ENCODE results near the gene DDX10. TPM values are rescaled to one million over a fixed set of nuclear protein-coding genes. Genes with fewer than 3 reads are reported as not detected.
"Not testable (repeated sequence)": the region's sequence is repeated elsewhere in the genome, so short reads cannot be mapped to it uniquely, and the experiment has no call there.

The DDX10 gene
- total RNA-seq, 4 donors from 2014 or later: 17.0 to 39.0 (median 34.3) TPM

DNA sequence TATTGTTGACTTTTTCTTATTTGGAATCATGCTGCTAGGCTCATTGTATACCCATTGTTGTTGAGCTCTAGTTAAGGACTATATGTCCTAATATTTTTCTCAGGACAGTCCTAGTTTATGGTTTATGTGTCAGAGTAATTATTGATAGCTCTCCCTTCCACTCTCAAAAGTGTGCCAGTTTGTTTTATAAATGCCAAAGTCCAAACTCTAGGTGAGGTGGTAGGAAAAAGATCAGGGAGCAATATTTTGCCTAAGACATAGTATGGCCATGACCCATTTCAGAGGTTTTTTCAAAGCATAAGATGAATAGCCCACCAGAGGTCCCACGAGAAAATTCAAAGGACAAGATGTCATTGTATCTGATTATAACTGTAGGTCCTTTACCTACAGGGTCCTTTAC lies 20.9 kb upstream of the DDX10 start:
- Histone ChIP-seq H3K27ac (no peak overlapping the region), H3K36me3 (no peaks in the 10 kb centered on the region), H3K4me1 (no peaks in the 10 kb centered on the region), H3K9me3 (no peaks in the 10 kb centered on the region), H3K27me3 (no peaks in the 10 kb centered on the region), H3K4me3 (replicated peaks in 1 of 3) (no peak overlapping the region)
- 67 to 71% methylated on average over 1 of the region's 1 CpG for WGBS, 2 donors
- no peak for TF ChIP-seq POLR2A (IDR thresholded peaks at IDR 0.05)
- TF ChIP-seq, protein P1, sequence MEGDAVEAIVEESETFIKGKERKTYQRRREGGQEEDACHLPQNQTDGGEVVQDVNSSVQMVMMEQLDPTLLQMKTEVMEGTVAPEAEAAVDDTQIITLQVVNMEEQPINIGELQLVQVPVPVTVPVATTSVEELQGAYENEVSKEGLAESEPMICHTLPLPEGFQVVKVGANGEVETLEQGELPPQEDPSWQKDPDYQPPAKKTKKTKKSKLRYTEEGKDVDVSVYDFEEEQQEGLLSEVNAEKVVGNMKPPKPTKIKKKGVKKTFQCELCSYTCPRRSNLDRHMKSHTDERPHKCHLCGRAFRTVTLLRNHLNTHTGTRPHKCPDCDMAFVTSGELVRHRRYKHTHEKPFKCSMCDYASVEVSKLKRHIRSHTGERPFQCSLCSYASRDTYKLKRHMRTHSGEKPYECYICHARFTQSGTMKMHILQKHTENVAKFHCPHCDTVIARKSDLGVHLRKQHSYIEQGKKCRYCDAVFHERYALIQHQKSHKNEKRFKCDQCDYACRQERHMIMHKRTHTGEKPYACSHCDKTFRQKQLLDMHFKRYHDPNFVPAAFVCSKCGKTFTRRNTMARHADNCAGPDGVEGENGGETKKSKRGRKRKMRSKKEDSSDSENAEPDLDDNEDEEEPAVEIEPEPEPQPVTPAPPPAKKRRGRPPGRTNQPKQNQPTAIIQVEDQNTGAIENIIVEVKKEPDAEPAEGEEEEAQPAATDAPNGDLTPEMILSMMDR (IDR thresholded peaks at IDR 0.05): no peak
- intact Hi-C loops (cut with DNase I): no loop called here
- DNase-seq: no peak

DNA sequence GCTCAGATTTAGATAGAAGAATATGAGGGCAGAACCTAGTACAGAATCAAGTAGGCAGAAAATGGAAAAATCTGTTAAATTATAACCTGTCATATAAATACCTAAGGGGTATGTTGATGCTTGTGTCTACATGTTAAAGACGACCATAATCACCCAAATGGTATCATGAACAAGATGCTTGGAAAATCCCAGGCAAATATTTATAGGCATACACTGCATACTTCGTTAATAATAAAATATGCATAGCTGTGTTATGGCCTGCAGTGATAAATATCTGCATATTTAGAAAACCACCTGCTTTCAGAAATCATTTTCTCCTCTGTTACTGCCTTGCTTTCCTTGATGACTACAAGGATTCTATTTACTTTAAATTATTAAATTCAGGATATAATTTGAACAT lies 18.9 kb upstream of the DDX10 start:
- WGBS, 2 donors: 83 to 84% methylated on average over 2 of the region's 2 CpGs
- no peak overlapping the region for H3K27ac ChIP-seq
- H3K4me3 ChIP-seq (replicated peaks in 1 of 3): no peak overlapping the region
- no peaks in the 10 kb centered on the region for H3K27me3 ChIP-seq
- no peaks in the 10 kb centered on the region for H3K9me3 ChIP-seq
- intact Hi-C loops (cut with DNase I): no loop called here
- no peak for DNase-seq
- no peaks in the 10 kb centered on the region for H3K36me3 ChIP-seq
- H3K4me1 ChIP-seq: no peaks in the 10 kb centered on the region
- TF ChIP-seq, protein P1 (IDR thresholded peaks at IDR 0.05): no peak
- TF ChIP-seq POLR2A (IDR thresholded peaks at IDR 0.05): no peak

DNA sequence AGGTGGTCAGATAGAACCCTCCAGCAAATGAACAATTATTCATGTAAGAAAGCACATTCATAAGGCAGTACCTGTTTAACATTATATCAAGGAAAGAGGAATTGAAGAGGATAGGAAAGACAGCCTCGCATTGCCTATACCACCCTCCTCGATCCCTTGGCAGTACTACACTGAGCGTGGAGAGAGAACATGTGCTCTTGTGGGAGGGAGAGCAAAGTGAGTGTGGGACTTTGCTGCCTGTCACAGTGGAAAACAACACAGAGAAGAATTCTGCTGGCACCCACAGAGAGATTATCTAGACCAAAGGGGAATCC lies 17.5 kb upstream of the DDX10 start:
- Histone ChIP-seq H3K4me1 (no peaks in the 10 kb centered on the region), H3K9me3 (no peaks in the 10 kb centered on the region), H3K27ac (no peak overlapping the region), H3K27me3 (no peaks in the 10 kb centered on the region), H3K4me3 (replicated peaks in 1 of 3) (no peak overlapping the region), H3K36me3 (no peaks in the 10 kb centered on the region)
- TF ChIP-seq, protein P1 (IDR thresholded peaks at IDR 0.05): no peak
- no peak for TF ChIP-seq POLR2A (IDR thresholded peaks at IDR 0.05)
- WGBS, 2 donors: 89 to 94% methylated on average over 3 of the region's 3 CpGs
- no peak for DNase-seq
- intact Hi-C loops (cut with DNase I): no loop called here

GRCh38 chr11:108647701-108648527 lies 17.0 kb upstream of the DDX10 start:
- H3K4me1 ChIP-seq: no peaks in the 10 kb centered on the region
- H3K36me3 ChIP-seq: no peaks in the 10 kb centered on the region
- WGBS, 2 donors: 45 to 54% methylated on average over 9 of the region's 9 CpGs
- no peak overlapping the region for H3K4me3 ChIP-seq (replicated peaks in 1 of 3)
- intact Hi-C loops (cut with DNase I): no loop called here
- H3K27ac ChIP-seq: no peak overlapping the region
- H3K9me3 ChIP-seq: no peaks in the 10 kb centered on the region
- TF ChIP-seq, protein P1 (IDR thresholded peaks at IDR 0.05): peak; percentile 42 to 85 (median 80)
- no peak for TF ChIP-seq POLR2A (IDR thresholded peaks at IDR 0.05)
- H3K27me3 ChIP-seq: no peaks in the 10 kb centered on the region
- peak; percentile 64 to 72 for DNase-seq

DNA sequence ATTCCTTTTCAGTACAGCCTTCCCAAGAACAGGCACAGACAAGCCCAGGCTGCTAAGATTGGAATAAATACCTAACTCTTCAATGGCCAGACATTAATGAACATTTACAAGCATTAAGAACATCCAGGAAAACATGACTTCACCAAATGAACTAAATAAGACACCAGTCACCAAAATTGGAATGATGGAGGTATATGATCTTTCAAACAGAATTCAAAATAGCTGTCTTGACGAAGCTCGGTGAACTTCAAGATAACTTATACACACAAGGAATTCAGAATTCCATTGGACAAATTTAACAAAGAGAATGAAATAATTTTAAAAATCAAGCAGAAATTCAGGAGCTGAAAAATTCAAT lies 16.4 kb upstream of the DDX10 start:
- H3K27me3 ChIP-seq: no peaks in the 10 kb centered on the region
- H3K4me1 ChIP-seq: no peaks in the 10 kb centered on the region
- no peak overlapping the region for H3K27ac ChIP-seq
- no peak for DNase-seq
- no peaks in the 10 kb centered on the region for H3K36me3 ChIP-seq
- H3K4me3 ChIP-seq (replicated peaks in 1 of 3): no peak overlapping the region
- H3K9me3 ChIP-seq: no peaks in the 10 kb centered on the region
- no peak for TF ChIP-seq POLR2A (IDR thresholded peaks at IDR 0.05)
- TF ChIP-seq, protein P1 (IDR thresholded peaks at IDR 0.05): no peak
- 94 to 95% methylated on average over 2 of the region's 2 CpGs for WGBS, 2 donors
- intact Hi-C loops (cut with DNase I): no loop called here

DNA sequence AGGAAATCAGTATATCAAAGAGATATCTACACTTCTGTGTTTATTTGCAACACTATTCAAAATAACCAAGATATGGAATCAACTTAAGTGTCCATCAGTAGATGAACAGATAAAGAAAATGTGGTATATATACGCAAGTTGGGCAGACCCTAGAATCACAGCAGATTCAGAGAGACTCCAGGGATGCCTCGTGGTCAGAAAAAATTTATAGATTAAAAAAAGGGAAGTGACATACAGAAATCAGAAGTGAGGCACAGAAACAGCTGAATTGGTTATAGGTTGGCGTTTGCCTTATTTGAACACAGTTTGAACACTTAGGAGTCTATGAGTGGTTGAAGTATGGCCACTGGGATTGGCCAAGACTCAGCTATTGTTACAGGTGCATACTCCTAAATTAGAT lies 10.8 kb upstream of the DDX10 start:
- H3K27ac ChIP-seq; H3K4me1 ChIP-seq; H3K36me3 ChIP-seq; H3K9me3 ChIP-seq; intact Hi-C loops (cut with DNase I); H3K4me3 ChIP-seq (replicated peaks in 1 of 3); H3K27me3 ChIP-seq; DNase-seq: not testable (repeated sequence)
- WGBS, 2 donors: 66 to 68% methylated on average over 3 of the region's 3 CpGs
